Skeletal muscle tissue (tissue), 4 donors: ENCODE data around the gene IL1B. TPM values are rescaled to one million over a fixed set of nuclear protein-coding genes. Genes with fewer than 3 reads are reported as not detected.

Experiments used
- H3K27ac ChIP-seq: one replicate; pipeline ENCODE4 v1.7.0; 2013; ENCODE audit warnings: mild to moderate bottlenecking, low read depth, low read length, inconsistent platforms
- H3K27me3 ChIP-seq, 3 donors: one replicate each; pipeline ENCODE4 v1.7.0; 2013; ENCODE audit warnings: low read length in 3 of 3; ENCODE audit not compliant: control insufficient read depth in 3 of 3, insufficient read depth in 3 of 3
- H3K36me3 ChIP-seq, 3 donors: one replicate each; pipeline ENCODE4 v1.7.0; 2013; ENCODE audit warnings: low read length in 3 of 3; ENCODE audit not compliant: control insufficient read depth in 3 of 3, insufficient read depth in 3 of 3
- H3K4me1 ChIP-seq, 3 donors: one replicate each; pipeline ENCODE4 v1.7.0; 2013; ENCODE audit warnings: low read length in 3 of 3, mild to moderate bottlenecking in 3 of 3; ENCODE audit not compliant: control insufficient read depth in 3 of 3, insufficient read depth in 3 of 3
- H3K4me3 ChIP-seq, 3 donors: one replicate each; pipeline ENCODE4 v1.7.0; 2013; ENCODE audit warnings: low read length in 3 of 3
- H3K9ac ChIP-seq, 3 donors: one replicate each; pipeline ENCODE4 v1.7.0; 2013; ENCODE audit warnings: low read length in 3 of 3, mild to moderate bottlenecking in 3 of 3, moderate library complexity in 2 of 3, low read depth in 1 of 3
- H3K9me3 ChIP-seq, 3 donors: one replicate each; pipeline ENCODE4 v1.7.0; 2013; ENCODE audit warnings: low read length in 3 of 3; ENCODE audit not compliant: control insufficient read depth in 3 of 3
- total RNA-seq: library from RNA; depleted of rRNA; stranded (reverse); fragments of >200 nt; gene quantifications from one replicate; pipeline ENCODE4 v1.2.3, GENCODE V29; 2014
- donor health status: Osteomylitis.

The IL1B gene
- total RNA-seq, 1 donor from 2014 or later = 1.0 TPM

DNA sequence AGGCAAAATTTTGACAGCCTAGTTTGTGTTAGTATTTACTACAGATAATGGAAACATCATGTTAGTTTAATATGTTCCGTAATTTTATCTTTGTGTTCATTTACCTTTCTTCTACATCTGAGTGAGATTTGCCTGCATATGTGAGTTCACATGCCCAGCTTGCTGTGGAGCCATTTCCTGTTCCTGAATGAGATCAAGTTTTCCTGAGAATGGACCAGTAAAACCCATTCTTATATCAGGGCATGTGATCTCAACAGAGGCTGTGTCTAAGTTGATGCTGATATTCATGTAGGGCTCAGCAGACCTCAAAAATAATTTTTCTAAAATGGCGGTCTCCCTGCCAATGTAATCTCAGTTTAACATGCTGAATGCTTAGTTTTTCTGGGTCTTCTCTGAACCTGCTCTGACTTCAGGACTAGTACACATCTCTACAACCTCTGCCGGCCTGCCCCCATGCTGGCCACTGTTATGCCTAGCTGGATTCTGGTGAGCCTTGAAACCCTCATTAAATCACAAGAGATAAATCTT, 53.3 kb downstream of the IL1B start:
- no peaks in the 10 kb centered on the region for H3K4me1 ChIP-seq
- peaks cover 0 to 2% (median 0%) of the 10 kb centered on the region in 3 donors for H3K9me3 ChIP-seq
- no peaks in the 10 kb centered on the region for H3K27me3 ChIP-seq

GRCh38 chr2:112782234-112782799, 54.3 kb downstream of the IL1B start:
- Histone ChIP-seq H3K4me3 (no peak overlapping the region), H3K4me1 (no peaks in the 10 kb centered on the region), H3K9me3 (peaks cover 0 to 2% (median 0%) of the 10 kb centered on the region in 3 donors)

More for the DNA sequence above, 53.3 kb downstream of the IL1B start:
- no peak overlapping the region for H3K4me3 ChIP-seq
- no peak overlapping the region for H3K9ac ChIP-seq
- no peaks in the 10 kb centered on the region for H3K36me3 ChIP-seq
- no peak overlapping the region for H3K27ac ChIP-seq

More at GRCh38 chr2:112782234-112782799, 54.3 kb downstream of the IL1B start:
- Histone ChIP-seq H3K27me3 (no peaks in the 10 kb centered on the region), H3K36me3 (no peaks in the 10 kb centered on the region), H3K27ac (no peak overlapping the region), H3K9ac (no peak overlapping the region)

Other genes starting within 250 kb of the IL1B start
- gene SLC20A1, start 190.8 kb downstream of the IL1B start, total RNA-seq = 15.7 TPM
- gene NT5DC4, start 115.8 kb downstream of the IL1B start, total RNA-seq = not detected
- gene CKAP2L, start 72.2 kb downstream of the IL1B start, total RNA-seq = 1.0 TPM
- gene IL1A, start 52.3 kb downstream of the IL1B start, total RNA-seq = not detected
- not detected for gene IL37, start 74.4 kb upstream of the IL1B start, total RNA-seq
- not detected for gene IL36G, start 141.2 kb upstream of the IL1B start, total RNA-seq
- gene IL36A, start 168.7 kb upstream of the IL1B start, total RNA-seq = not detected
- gene IL36B, start 216.1 kb upstream of the IL1B start, total RNA-seq = not detected
- gene IL36RN, start 222.4 kb upstream of the IL1B start, total RNA-seq = not detected
- gene IL1F10, start 231.2 kb upstream of the IL1B start, total RNA-seq = not detected